Kidney (tissue), 14 donors: ENCODE data around the gene PPM1E. TPM values are rescaled to one million over a fixed set of nuclear protein-coding genes. Genes with fewer than 3 reads are reported as not detected.

ENCODE experiments used
- DNase-seq, 5 donors: peaks; one replicate each; pipeline ENCODE4 v3.0.0-alpha.2; 2013 to 2020
- FAIRE-seq: peaks from 2 replicates; lab custom pipeline; 2012; peaks lifted over from hg19 to GRCh38; lab: Jason Lieb, UNC
- H3K27ac ChIP-seq, 2 donors: one replicate each; pipeline ENCODE4 v1.7.0; 2013; ENCODE audit warnings: low read depth in 2 of 2, low read length in 2 of 2, inconsistent platforms in 1 of 2
- H3K27me3 ChIP-seq: one replicate; pipeline ENCODE4 v1.7.1; 2013; ENCODE audit warnings: low read length, inconsistent platforms; ENCODE audit not compliant: control insufficient read depth, insufficient read depth
- H3K36me3 ChIP-seq, 3 donors: one replicate each; pipeline versions ENCODE4 v1.7.0 to v1.7.1; 2013; ENCODE audit warnings: low read length in 3 of 3, control low read depth in 1 of 3, inconsistent platforms in 1 of 3; ENCODE audit not compliant: insufficient read depth in 3 of 3, control insufficient read depth in 2 of 3
- H3K4me1 ChIP-seq, 3 donors: one replicate each; pipeline versions ENCODE4 v1.7.0 to v1.7.1; 2013; ENCODE audit warnings: low read length in 3 of 3, inconsistent platforms in 1 of 3, low read depth in 1 of 3; ENCODE audit not compliant: control insufficient read depth in 2 of 3, insufficient read depth in 2 of 3
- H3K4me3 ChIP-seq, 3 donors: one replicate each; pipeline versions ENCODE4 v1.7.0 to v1.8.1; 2013; ENCODE audit warnings: low read length in 3 of 3, control low read depth in 1 of 3, inconsistent platforms in 1 of 3
- H3K9ac ChIP-seq, 3 donors: one replicate each; pipeline versions ENCODE4 v1.7.0 to v1.7.1; 2013; ENCODE audit warnings: low read length in 3 of 3, control low read depth in 1 of 3, inconsistent platforms in 1 of 3
- H3K9me3 ChIP-seq, 3 donors: one replicate each; pipeline versions ENCODE4 v1.7.0 to v1.7.1; 2013; ENCODE audit warnings: low read length in 3 of 3, control low read depth in 1 of 3, inconsistent platforms in 1 of 3; ENCODE audit not compliant: control insufficient read depth in 2 of 3, insufficient read depth in 1 of 3
- intact Hi-C: fragments of 100-400 bp; cut with DNase I; formaldehyde crosslinking; loops from one replicate; pipeline ENCODE4 v1.11.1; 2022
- polyA plus RNA-seq: library from polyadenylated mRNA; stranded (reverse); fragments of 350-450 nt; fragmentation: Illumina TruSeq; extraction: RNeasy Lipid Tissue Mini Kit (QIAGEN cat#74804); gene quantifications from one replicate; pipeline ENCODE4 v1.2.3, GENCODE V29; 2014; ENCODE audit warnings: low read depth, low replicate concordance; ENCODE audit not compliant: insufficient read depth
- total RNA-seq: library from RNA; stranded (reverse); fragmentation: NEBNext Ultra II Directional; extraction: Animal tissue kit (Norgen Biotek cat#: 25700); gene quantifications from one replicate; pipeline ENCODE4 v1.2.1, GENCODE V29; 2021
- TF ChIP-seq, protein P1 (sequence below): IDR thresholded peaks from 3 replicates; pipeline ENCODE4 v1.5.1; 2012; ENCODE audit warnings: mild to moderate bottlenecking, moderate library complexity, borderline replicate concordance; ENCODE audit not compliant: insufficient read depth; ENCODE audit errors: extremely low read depth
- donor health status: control.
- donor health status: control.
- donor health status: control.
- donor health status: control.
- donor health status: control.
- donor health status: DM: yes; HTN: yes; CAD: no.
- donor health status: Normal renal cell carcinoma (clear cell type).

Gene PPM1E
- total and polyA plus RNA-seq, 2 donors from 2014 or later = 0.47 to 0.82 TPM

DNA sequence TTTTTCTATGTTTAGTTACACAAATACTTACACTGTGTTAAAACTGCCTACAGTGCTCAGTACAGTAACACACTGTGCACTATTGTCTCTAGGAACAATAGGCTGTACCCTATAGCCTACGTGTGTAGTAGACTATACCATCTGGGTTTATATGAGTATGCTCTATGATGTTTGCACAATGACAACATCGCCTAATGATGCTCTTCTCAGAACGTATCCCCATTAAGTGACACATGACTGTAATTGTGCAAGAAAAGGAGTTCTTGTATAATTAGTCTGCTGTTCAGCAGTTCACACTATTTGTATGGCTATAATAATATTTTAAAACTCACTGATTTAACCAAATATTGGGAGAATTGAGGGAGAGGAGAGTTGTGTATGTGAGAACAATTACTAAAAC lies 177.3 kb downstream of the PPM1E start:
- TF ChIP-seq, protein P1, sequence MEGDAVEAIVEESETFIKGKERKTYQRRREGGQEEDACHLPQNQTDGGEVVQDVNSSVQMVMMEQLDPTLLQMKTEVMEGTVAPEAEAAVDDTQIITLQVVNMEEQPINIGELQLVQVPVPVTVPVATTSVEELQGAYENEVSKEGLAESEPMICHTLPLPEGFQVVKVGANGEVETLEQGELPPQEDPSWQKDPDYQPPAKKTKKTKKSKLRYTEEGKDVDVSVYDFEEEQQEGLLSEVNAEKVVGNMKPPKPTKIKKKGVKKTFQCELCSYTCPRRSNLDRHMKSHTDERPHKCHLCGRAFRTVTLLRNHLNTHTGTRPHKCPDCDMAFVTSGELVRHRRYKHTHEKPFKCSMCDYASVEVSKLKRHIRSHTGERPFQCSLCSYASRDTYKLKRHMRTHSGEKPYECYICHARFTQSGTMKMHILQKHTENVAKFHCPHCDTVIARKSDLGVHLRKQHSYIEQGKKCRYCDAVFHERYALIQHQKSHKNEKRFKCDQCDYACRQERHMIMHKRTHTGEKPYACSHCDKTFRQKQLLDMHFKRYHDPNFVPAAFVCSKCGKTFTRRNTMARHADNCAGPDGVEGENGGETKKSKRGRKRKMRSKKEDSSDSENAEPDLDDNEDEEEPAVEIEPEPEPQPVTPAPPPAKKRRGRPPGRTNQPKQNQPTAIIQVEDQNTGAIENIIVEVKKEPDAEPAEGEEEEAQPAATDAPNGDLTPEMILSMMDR = no peak
- intact Hi-C loops = no loop called here
- H3K4me3 ChIP-seq = no peak overlapping the region
- no peak overlapping the region for H3K27ac ChIP-seq
- FAIRE-seq (no peak), DNase-seq (no peak)
- no peaks in the 10 kb centered on the region for H3K4me1 ChIP-seq
- H3K9ac ChIP-seq = no peak overlapping the region
- no peaks in the 10 kb centered on the region for H3K9me3 ChIP-seq
- no peaks in the 10 kb centered on the region for H3K36me3 ChIP-seq
- no peaks in the 10 kb centered on the region for H3K27me3 ChIP-seq

DNA sequence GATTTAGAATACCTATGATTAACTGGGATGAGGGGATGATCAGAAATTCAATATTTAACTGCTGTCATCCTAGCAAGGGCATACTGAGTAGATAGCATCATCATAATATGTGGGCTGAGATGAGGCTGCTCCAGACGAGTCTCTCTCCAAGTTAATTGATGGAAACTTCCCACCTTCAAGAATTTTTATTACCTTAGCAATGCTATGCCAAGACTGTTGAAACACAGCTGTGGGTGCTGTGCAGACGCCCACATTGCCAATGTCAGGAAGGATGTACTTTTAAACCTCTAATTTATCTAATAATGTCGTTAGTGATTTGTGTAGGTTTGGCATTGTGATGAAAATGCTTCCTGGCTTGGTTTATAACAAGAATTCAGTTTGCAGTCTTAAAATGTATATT lies 180.6 kb downstream of the PPM1E start:
- Histone ChIP-seq H3K4me1 (no peaks in the 10 kb centered on the region), H3K27me3 (no peaks in the 10 kb centered on the region), H3K36me3 (no peaks in the 10 kb centered on the region), H3K27ac (no peak overlapping the region), H3K9ac (no peak overlapping the region), H3K9me3 (no peaks in the 10 kb centered on the region), H3K4me3 (no peak overlapping the region)
- DNase-seq = no peak
- intact Hi-C loops = no loop called here
- no peak for FAIRE-seq
- TF ChIP-seq, protein P1 = no peak

DNA sequence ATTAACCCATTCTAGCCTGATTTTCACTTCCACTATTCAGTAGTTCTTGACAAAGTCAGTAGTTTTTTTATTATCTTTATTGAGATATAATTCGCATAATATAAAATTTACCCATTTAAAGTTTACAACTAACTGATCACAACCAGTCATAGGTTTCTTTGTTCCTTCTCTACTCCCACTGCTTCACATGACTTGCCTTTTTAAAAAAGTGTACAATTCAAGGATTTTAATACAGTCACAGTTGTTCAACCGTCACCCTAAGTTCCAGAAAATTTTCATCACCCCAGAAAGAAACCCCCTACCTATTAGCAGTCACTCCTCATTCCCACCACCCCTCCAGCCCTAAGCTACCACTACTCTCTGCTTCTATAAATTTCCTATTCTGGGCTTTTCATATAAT lies 188.5 kb downstream of the PPM1E start:
- TF ChIP-seq, protein P1 = no peak
- FAIRE-seq (no peak), DNase-seq (no peak)
- H3K9me3 ChIP-seq = peaks cover 0 to 4% (median 0%) of the 10 kb centered on the region in 3 donors
- H3K27ac ChIP-seq = no peak overlapping the region
- no peak overlapping the region for H3K9ac ChIP-seq
- H3K36me3 ChIP-seq = no peaks in the 10 kb centered on the region
- H3K4me1 ChIP-seq = no peaks in the 10 kb centered on the region
- intact Hi-C loops = no loop called here
- no peaks in the 10 kb centered on the region for H3K27me3 ChIP-seq
- no peak overlapping the region for H3K4me3 ChIP-seq

DNA sequence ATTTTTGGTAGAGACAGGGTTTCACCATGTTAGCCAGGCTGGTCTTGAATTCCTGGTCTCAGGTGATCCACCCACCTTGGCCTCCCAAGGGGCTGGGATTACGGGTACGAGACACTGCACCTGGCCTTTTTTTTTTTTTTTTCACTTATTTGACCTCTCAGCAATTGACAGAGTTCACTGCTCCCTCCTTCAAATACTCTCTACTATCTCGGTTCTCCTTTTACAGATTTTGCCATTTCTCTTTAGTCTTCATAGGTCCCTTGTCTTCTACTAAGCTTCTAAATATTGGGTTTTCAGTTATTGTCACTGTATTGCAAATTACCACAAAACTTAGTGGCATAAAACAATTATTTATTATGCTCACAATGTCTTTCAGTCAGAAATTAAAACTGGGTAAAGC lies 191.8 kb downstream of the PPM1E start:
- TF ChIP-seq, protein P1 = no peak
- H3K9me3 ChIP-seq = peaks cover 0 to 16% (median 4%) of the 10 kb centered on the region in 3 donors
- no peaks in the 10 kb centered on the region for H3K27me3 ChIP-seq
- no peak overlapping the region for H3K27ac ChIP-seq
- intact Hi-C loops = no loop called here
- DNase-seq (no peak), FAIRE-seq (no peak)
- no peak overlapping the region for H3K4me3 ChIP-seq
- H3K4me1 ChIP-seq = no peaks in the 10 kb centered on the region
- H3K36me3 ChIP-seq = no peaks in the 10 kb centered on the region
- no peak overlapping the region for H3K9ac ChIP-seq
